K562 (cell line): ENCODE measurements around the gene PTPN1. TPM values are rescaled to one million over a fixed set of nuclear protein-coding genes. Genes with fewer than 3 reads are reported as not detected.

Experiments
- ATAC-seq: fragments of 200-7000 bp; cut with Tn5 transposase; 3 replicates; pipeline ENCODE4 v1.9.1; 2020; ENCODE audit warnings: moderate library complexity
- BruUV-seq: library from RNA; stranded (reverse); fragments of 400-500 nt; replicated peaks from 2 replicates; lab custom pipeline; 2021; lab: Mats Ljungman, UMichigan
- CTCF ChIA-PET: fragments of 300-600 bp; formaldehyde crosslinking; extraction: SDS; loops from one replicate; lab custom pipeline; 2021; ENCODE audit warnings: low intra/inter-chr PET ratio; lab: Yijun Ruan, JAX
- POLR2A ChIA-PET: fragments of 300-600, 350-650 bp; sonication (Branson Sonifier 250); formaldehyde crosslinking; extraction: SDS; loops from one replicate; lab custom pipeline; 2021; ENCODE audit warnings: antibody characterized with exemption, inconsistent platforms; lab: Yijun Ruan, JAX
- DNase-seq, 4 experiments: peaks; one replicate each; pipeline versions ENCODE4 v3.0.0 to v3.0.0-alpha.2; 2011 to 2018; ENCODE audit warnings: low spot score in 3 of 4, mixed read lengths in 3 of 4; ENCODE audit errors: extremely low read depth in 1 of 4
- FAIRE-seq: peaks from 2 replicates; lab custom pipeline; 2011; peaks lifted over from hg19 to GRCh38; lab: Jason Lieb, UNC
- H2AFZ ChIP-seq: 2 replicates; pipeline ENCODE4 v1.6.0; 2011; ENCODE audit warnings: low read depth, low read length, control low read depth, inconsistent platforms
- H3K27ac ChIP-seq: fragments of 200-600 bp; 3 replicates; pipeline ENCODE4 v1.8.0; 2011; ENCODE audit warnings: low read depth, mild to moderate bottlenecking, control low read depth, inconsistent platforms, low read length, moderate library complexity, mixed read lengths; ENCODE audit errors: extremely low read depth
- H3K27me3 ChIP-seq, 2 experiments: fragments of 300-600 bp in 1 of 2; 2 replicates in 1 of 2; 3 replicates in 1 of 2; pipeline versions ENCODE4 v1.6.0 to v1.8.0; 2011; ENCODE audit warnings: inconsistent platforms in 2 of 2, low read length in 2 of 2, mild to moderate bottlenecking in 1 of 2, mixed read lengths in 1 of 2, moderate library complexity in 1 of 2; ENCODE audit not compliant: control insufficient read depth in 2 of 2, insufficient read depth in 2 of 2
- H3K36me3 ChIP-seq: fragments of 300-600 bp; 3 replicates; pipeline ENCODE4 v1.8.0; 2011; ENCODE audit warnings: mild to moderate bottlenecking, low read length, inconsistent platforms; ENCODE audit not compliant: control insufficient read depth, insufficient read depth
- H3K4me1 ChIP-seq, 2 experiments: fragments of 200-600 bp in 1 of 2; replicated peaks in 1 of 2; 2 replicates in 1 of 2; 3 replicates in 1 of 2; pipeline versions ENCODE4 v1.5.1 to v1.8.0; 2011; ENCODE audit warnings: inconsistent platforms in 2 of 2, low read length in 2 of 2, mild to moderate bottlenecking in 1 of 2, mixed read lengths in 1 of 2, moderate library complexity in 1 of 2; ENCODE audit not compliant: control insufficient read depth in 2 of 2, insufficient read depth in 2 of 2
- H3K4me2 ChIP-seq: 2 replicates; pipeline ENCODE4 v1.6.1; 2011; ENCODE audit warnings: low read length, control low read depth, inconsistent platforms, mixed read lengths; ENCODE audit not compliant: insufficient read depth
- H3K4me3 ChIP-seq: fragments of 200-600 bp; sonication (generic), shearing (Covaris generic); 2 replicates; pipeline ENCODE4 v1.5.1; 2016; ENCODE audit warnings: control low read depth, inconsistent platforms
- H3K79me2 ChIP-seq: fragments of 200-600 bp; 3 replicates; pipeline ENCODE4 v1.8.0; 2011; ENCODE audit warnings: low read length, inconsistent platforms; ENCODE audit not compliant: control insufficient read depth, insufficient read depth
- H3K9ac ChIP-seq, 2 experiments: 2 replicates each; pipeline versions ENCODE4 v1.6.0 to v1.6.1; 2011; ENCODE audit warnings: low read depth in 2 of 2, low read length in 2 of 2, control low read depth in 1 of 2, inconsistent platforms in 1 of 2, mild to moderate bottlenecking in 1 of 2, mixed read lengths in 1 of 2; ENCODE audit not compliant: insufficient read depth in 1 of 2
- H3K9me1 ChIP-seq: one replicate; pipeline ENCODE4 v1.6.0; 2011; ENCODE audit warnings: inconsistent platforms, mild to moderate bottlenecking, low read length, moderate library complexity; ENCODE audit not compliant: control insufficient read depth, insufficient read depth
- H3K9me3 ChIP-seq: replicated peaks from 2 replicates; pipeline ENCODE4 v1.5.1; 2011; ENCODE audit warnings: low read depth, low read length, inconsistent platforms; ENCODE audit not compliant: control insufficient read depth, insufficient read depth
- H4K20me1 ChIP-seq: replicated peaks from 2 replicates; pipeline ENCODE4 v1.6.1; 2011; ENCODE audit warnings: low read length, inconsistent platforms, mixed read lengths; ENCODE audit not compliant: control insufficient read depth, insufficient read depth
- NFE2L1 ChIP-seq: fragments of 450-650 bp; IDR thresholded peaks from 2 replicates; pipeline ENCODE4 v1.6.1; 2016; ENCODE audit warnings: missing genetic modification characterization, low read depth, mild to moderate bottlenecking, missing compliant biosample characterization, moderate library complexity, borderline replicate concordance
- SMAD2 ChIP-seq: fragments of 150-350 bp; IDR thresholded peaks from 2 replicates; pipeline ENCODE4 v1.6.1; 2014; ENCODE audit warnings: low read depth, mild to moderate bottlenecking, low read length
- ZNF316 ChIP-seq: fragments of 450-650 bp; IDR thresholded peaks from 2 replicates; pipeline ENCODE4 v1.6.1; 2016
- WGBS: fragments of 100-300 bp; shearing (Covaris generic); methylation state at CpG from one replicate; pipeline ENCODE4 v1.1.6; 2016; ENCODE audit warnings: low coverage, mixed read lengths; ENCODE audit not compliant: insufficient coverage; ENCODE audit errors: missing lambda C conversion rate; 5-methylcytosine and 5-hydroxymethylcytosine counted together
- in situ Hi-C: fragments of 300-500 bp; cut with MboI; formaldehyde crosslinking; loops from 4 replicates; pipeline ENCODE4 v1.15.0; 2018; ENCODE audit warnings: inconsistent platforms, mixed read lengths
- intact Hi-C: fragments of 100-400 bp; cut with micrococcal nuclease; formaldehyde crosslinking; loops from 2 replicates; pipeline ENCODE4 v1.14.2; 2022
- polyA plus RNA-seq, 8 experiments: library from polyadenylated mRNA; depleted of rRNA in 4 of 8; stranded (reverse) in 5 of 8; unstranded in 3 of 8; fragments of >200 nt; fragmentation: Nextera tagmentation in 2 of 8; fragmentation: Illumina TruSeq in 1 of 8; extraction: Ambion mirVana in 2 of 8; extraction: Trizol in 1 of 8; gene quantifications; 2 replicates each; pipeline versions ENCODE4 v1.2.1 to v1.2.3, GENCODE V29; 2011 to 2014; ENCODE audit warnings: inconsistent platforms in 1 of 8, missing spikeins in 1 of 8
- total RNA-seq, 7 experiments: library from RNA; depleted of rRNA in 6 of 7; stranded (reverse); fragments of >200 nt in 6 of 7; fragmentation: Illumina TruSeq in 2 of 7; extraction: Trizol in 2 of 7; gene quantifications; 2 replicates each; pipeline versions ENCODE4 v1.2.1 to v1.2.3, GENCODE V29; 2011 to 2021; ENCODE audit warnings: low replicate concordance in 1 of 7
- TF ChIP-seq, protein P1 (sequence below): fragments of 450-650 bp; formaldehyde crosslinking; IDR thresholded peaks from 2 replicates; pipeline ENCODE4 v1.4.0; 2022; ENCODE audit warnings: missing genetic modification characterization

PTPN1 gene
- total and polyA plus RNA-seq, 9 of the 15 experiments (the other 6 are each of a cell fraction or from before 2014, with no cell fraction given) = 11.0 to 85.3 (median 54.0) TPM

DNA sequence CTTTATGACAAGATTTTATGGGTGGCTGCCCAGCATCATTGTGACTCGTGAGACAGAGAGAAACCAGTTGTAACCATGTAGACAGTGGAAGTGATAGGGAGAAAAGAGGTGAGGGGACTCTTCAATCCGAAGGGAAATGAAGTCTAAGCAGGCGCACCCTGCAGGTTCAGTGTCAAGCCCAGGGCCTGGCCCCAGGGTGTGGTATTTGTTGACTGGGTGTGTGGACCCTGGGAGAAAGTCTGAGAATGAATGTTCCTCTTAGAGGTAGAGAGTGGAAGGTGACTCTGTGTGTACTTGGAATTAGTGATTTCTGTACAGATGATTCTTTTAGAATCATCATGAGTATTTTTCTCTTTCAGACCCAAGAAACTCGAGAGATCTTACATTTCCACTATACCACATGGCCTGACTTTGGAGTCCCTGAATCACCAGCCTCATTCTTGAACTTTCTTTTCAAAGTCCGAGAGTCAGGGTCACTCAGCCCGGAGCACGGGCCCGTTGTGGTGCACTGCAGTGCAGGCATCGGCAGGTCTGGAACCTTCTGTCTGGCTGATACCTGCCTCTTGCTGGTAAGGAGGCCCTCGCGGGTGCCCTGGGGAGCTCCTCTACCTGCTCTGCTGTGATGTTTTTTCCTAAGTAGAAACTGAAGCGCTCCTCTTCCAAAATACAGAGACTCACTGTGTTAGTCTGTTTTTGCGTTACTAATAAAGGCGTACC is 68.0 kb downstream of the PTPN1 start:
- ChIA-PET POLR2A (interaction anchor here (0.7 kb wide), 1 partner anchor 32 kb away, joined by 3 read pairs; no protein-coding TSS in a partner anchor), CTCF (interaction anchor here (3.5 kb wide), 1 partner anchor 392 kb away, joined by 20 read pairs; no protein-coding TSS in a partner anchor)
- Histone ChIP-seq H3K79me2 (peaks cover 4% of the 10 kb centered on the region; the same call in 2 of the 3 replicates), H3K27ac (no peak overlapping the region), H3K4me3 (no peak overlapping the region), H3K36me3 (peaks cover 93% of the 10 kb centered on the region), H3K4me2 (no peak overlapping the region), H3K9me3 (no peaks in the 10 kb centered on the region), H2AFZ (no peak overlapping the region), H4K20me1 (no peaks in the 10 kb centered on the region), H3K27me3 (no peaks in the 10 kb centered on the region), H3K4me1 (peaks cover 0 to 11% of the 10 kb centered on the region in 2 experiments; a peak in 1 of 5 replicates), H3K9me1 (no peaks in the 10 kb centered on the region), H3K9ac (no peak overlapping the region)
- no peak for TF ChIP-seq NFE2L1 (tag)
- 91% methylated on average over 14 of the region's 14 CpGs for WGBS
- no TSS peak for BruUV-seq
- DNase-seq = no peak
- in situ Hi-C loops = loop anchor here (5.0 to 10.0 kb wide), 2 partner anchors 391 to 603 kb away; no protein-coding TSS in a partner anchor
- ATAC-seq = no peak
- intact Hi-C loops = no loop called here
- no peak for FAIRE-seq

DNA sequence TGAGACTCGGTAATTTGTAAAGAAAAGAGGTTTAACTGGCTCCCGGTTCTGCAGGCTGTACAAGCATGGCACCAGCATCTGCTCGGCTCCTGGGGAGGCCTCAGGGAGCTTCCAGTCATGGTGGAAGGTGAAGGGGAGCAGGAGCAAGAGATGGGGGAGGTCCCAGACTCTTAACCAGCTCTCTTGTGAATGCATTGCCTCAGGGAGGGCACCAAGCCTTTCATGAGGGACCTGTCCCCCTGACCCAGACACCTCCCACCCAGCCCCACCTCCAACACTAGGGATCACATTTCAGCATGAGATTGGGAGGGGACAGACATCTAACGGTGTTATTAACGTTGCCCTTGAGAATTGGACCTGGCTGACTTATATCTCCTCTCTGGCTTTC is 68.6 kb downstream of the PTPN1 start:
- no peaks in the 10 kb centered on the region for H3K79me2 ChIP-seq

More for the DNA sequence above, 68.6 kb downstream of the PTPN1 start:
- ChIA-PET CTCF (interaction anchor here (1.2 to 3.5 kb wide), 2 partner anchors 9 to 392 kb away, joined by 4 to 20 read pairs; no protein-coding TSS in a partner anchor), POLR2A (no interaction called here)
- H3K9ac ChIP-seq = no peak overlapping the region
- intact Hi-C loops (no loop called here), in situ Hi-C loops (loop anchor here (5.0 to 10.0 kb wide), 2 partner anchors 391 to 604 kb away; no protein-coding TSS in a partner anchor)
- no peak overlapping the region for H3K27ac ChIP-seq
- H3K4me2 ChIP-seq = no peak overlapping the region
- peaks cover 93% of the 10 kb centered on the region for H3K36me3 ChIP-seq
- peaks cover 0 to 11% of the 10 kb centered on the region in 2 experiments; a peak in 1 of 5 replicates for H3K4me1 ChIP-seq
- no peaks in the 10 kb centered on the region for H3K9me1 ChIP-seq
- no peak overlapping the region for H2AFZ ChIP-seq
- no peak for FAIRE-seq
- BruUV-seq = no TSS peak
- H3K27me3 ChIP-seq = no peaks in the 10 kb centered on the region
- no peak for ATAC-seq
- no peak overlapping the region for H3K4me3 ChIP-seq
- 68% methylated on average over 5 of the region's 5 CpGs for WGBS
- 0 out of 2 replicates have a peak, but pooled peaks cover under 1% of the 10 kb centered on the region for H4K20me1 ChIP-seq
- DNase-seq = no peak
- TF ChIP-seq ZNF316 = 0 out of 2 replicates have a peak, but pooled peaks have one; percentile 18
- TF ChIP-seq, protein P1, sequence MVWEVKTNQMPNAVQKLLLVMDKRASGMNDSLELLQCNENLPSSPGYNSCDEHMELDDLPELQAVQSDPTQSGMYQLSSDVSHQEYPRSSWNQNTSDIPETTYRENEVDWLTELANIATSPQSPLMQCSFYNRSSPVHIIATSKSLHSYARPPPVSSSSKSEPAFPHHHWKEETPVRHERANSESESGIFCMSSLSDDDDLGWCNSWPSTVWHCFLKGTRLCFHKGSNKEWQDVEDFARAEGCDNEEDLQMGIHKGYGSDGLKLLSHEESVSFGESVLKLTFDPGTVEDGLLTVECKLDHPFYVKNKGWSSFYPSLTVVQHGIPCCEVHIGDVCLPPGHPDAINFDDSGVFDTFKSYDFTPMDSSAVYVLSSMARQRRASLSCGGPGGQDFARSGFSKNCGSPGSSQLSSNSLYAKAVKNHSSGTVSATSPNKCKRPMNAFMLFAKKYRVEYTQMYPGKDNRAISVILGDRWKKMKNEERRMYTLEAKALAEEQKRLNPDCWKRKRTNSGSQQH (CRISPR knock-in tag) = no peak
- no peak for TF ChIP-seq SMAD2
- no peaks in the 10 kb centered on the region for H3K9me3 ChIP-seq
